Epithelial cell of esophagus (primary cell): ENCODE data around the gene ARHGAP26.

Experiments
- DNase-seq: peaks from one replicate; pipeline ENCODE4 v3.0.0; 2010; ENCODE audit warnings: low read depth
- H3K4me3 ChIP-seq: 2 replicates; pipeline ENCODE4 v1.5.1; 2011; ENCODE audit warnings: mild to moderate bottlenecking, low read length, control low read depth
- CTCF ChIP-seq: IDR thresholded peaks from 2 replicates; pipeline ENCODE4 v1.5.1; 2011; ENCODE audit warnings: low read depth, mild to moderate bottlenecking, low read length, control low read depth, inconsistent platforms; ENCODE audit not compliant: insufficient read depth; ENCODE audit errors: missing control alignments

The ARHGAP26 gene

GRCh38 chr5:142810743-142811290 is 40.6 kb downstream of the ARHGAP26 start:
- no peak for DNase-seq
- no peak for TF ChIP-seq CTCF
- no peak overlapping the region for H3K4me3 ChIP-seq

- no peak overlapping the region for H3K4me3 ChIP-seq
- no peak for TF ChIP-seq CTCF
- no peak for DNase-seq
Measured at GRCh38 chr5:142811866-142812557, 41.8 kb downstream of the ARHGAP26 start.

GRCh38 chr5:142813220-142813619 is 43.0 kb downstream of the ARHGAP26 start:
- no peak for DNase-seq
- no peak for TF ChIP-seq CTCF
- H3K4me3 ChIP-seq, result no peak overlapping the region

GRCh38 chr5:142814122-142814521 is 43.9 kb downstream of the ARHGAP26 start:
- no peak for TF ChIP-seq CTCF
- DNase-seq, result no peak
- H3K4me3 ChIP-seq, result no peak overlapping the region

- TF ChIP-seq CTCF, result no peak
- DNase-seq, result no peak
- H3K4me3 ChIP-seq, result no peak overlapping the region
Measured at GRCh38 chr5:142815469-142815868, 45.3 kb downstream of the ARHGAP26 start.

- TF ChIP-seq CTCF, result no peak
- DNase-seq, result peak; percentile 40
- no peak overlapping the region for H3K4me3 ChIP-seq
Measured at GRCh38 chr5:142816531-142817430, 46.6 kb downstream of the ARHGAP26 start.
